Uterus (tissue), 4 donors: ENCODE data around the gene ARMH3. TPM values are rescaled to one million over a fixed set of nuclear protein-coding genes. Genes with fewer than 3 reads are reported as not detected.
A peak's percentile ranks its signal among the peaks of the same experiment; 100 is the strongest.

Experiments
- DNase-seq, 2 donors: peaks; one replicate each; pipeline ENCODE4 v3.0.0-alpha.2; 2019 to 2020
- H3K27ac ChIP-seq, 2 donors: fragments of 200-600 bp; sonication (generic); 1 replicate in 1 of 2; 2 replicates in 1 of 2; pipeline ENCODE4 v1.5.1; 2016 to 2018
- H3K27me3 ChIP-seq, 2 donors: fragments of 200-600 bp; sonication (generic); one replicate each; pipeline ENCODE4 v1.5.1; 2018 to 2019; ENCODE audit warnings: control low read depth in 1 of 2
- H3K36me3 ChIP-seq, 2 donors: fragments of 200-600 bp; sonication (generic); one replicate each; pipeline ENCODE4 v1.5.1; 2019; ENCODE audit warnings: control low read depth in 1 of 2
- H3K4me1 ChIP-seq, 2 donors: fragments of 200-600 bp; sonication (generic); one replicate each; pipeline ENCODE4 v1.5.1; 2018 to 2019; ENCODE audit warnings: control low read depth in 1 of 2
- H3K4me3 ChIP-seq, 2 donors: fragments of 200-600 bp; sonication (generic); 1 replicate in 1 of 2; 2 replicates in 1 of 2; pipeline ENCODE4 v1.5.1; 2018 to 2019; ENCODE audit warnings: mild to moderate bottlenecking in 1 of 2
- H3K9me3 ChIP-seq, 2 donors: fragments of 200-600 bp; sonication (generic); one replicate each; pipeline ENCODE4 v1.5.1; 2019; ENCODE audit warnings: control low read depth in 1 of 2
- CTCF ChIP-seq, 4 experiments: fragments of 200-600 bp in 2 of 4; fragments of 450-650 bp in 2 of 4; sonication (generic) in 2 of 4; IDR thresholded peaks; one replicate each; pipeline ENCODE4 v1.5.1; 2016 to 2019; ENCODE audit warnings: antibody characterized with exemption in 4 of 4, mild to moderate bottlenecking in 2 of 4, moderate library complexity in 1 of 4
- POLR2A ChIP-seq, 2 donors: fragments of 450-650 bp; IDR thresholded peaks; one replicate each; pipeline ENCODE4 v1.6.1; 2016; ENCODE audit warnings: antibody characterized with exemption in 2 of 2, mild to moderate bottlenecking in 1 of 2, moderate library complexity in 1 of 2
- intact Hi-C: fragments of 100-400 bp; cut with DNase I; formaldehyde crosslinking; loops from one replicate; pipeline ENCODE4 v1.15.1; 2023; ENCODE audit warnings: low total_unique reads
- total RNA-seq, 4 donors: library from RNA; depleted of rRNA in 3 of 4; stranded (reverse); fragments of >200 nt in 3 of 4; gene quantifications; one replicate each; pipeline versions ENCODE4 v1.1.0 to v1.2.4, GENCODE V29; 2014 to 2023
- donor health status: DM: yes; HTN: yes; CAD: no.

The ARMH3 gene
- total RNA-seq, 4 donors from 2014 or later: 10.6 to 29.8 (median 20.9) TPM

GRCh38 chr10:101894266-101894665 lies 161.7 kb downstream of the ARMH3 start:
- TF ChIP-seq CTCF (IDR thresholded peaks at IDR 0.05) (no peak), POLR2A (IDR thresholded peaks at IDR 0.05) (no peak)
- Histone ChIP-seq H3K9me3 (no peaks in the 10 kb centered on the region), H3K4me3 (no peak overlapping the region), H3K27me3 (no peaks in the 10 kb centered on the region), H3K36me3 (no peaks in the 10 kb centered on the region), H3K4me1 (no peaks in the 10 kb centered on the region), H3K27ac (no peak overlapping the region)
- DNase-seq: no peak
- intact Hi-C loops: no loop called here

GRCh38 chr10:101893510-101894120 lies 162.4 kb downstream of the ARMH3 start:
- DNase-seq: no peak
- intact Hi-C loops: no loop called here
- H3K9me3 ChIP-seq: no peaks in the 10 kb centered on the region
- H3K27me3 ChIP-seq: no peaks in the 10 kb centered on the region
- no peak overlapping the region for H3K4me3 ChIP-seq
- no peak overlapping the region for H3K27ac ChIP-seq
- TF ChIP-seq POLR2A (IDR thresholded peaks at IDR 0.05) (no peak), CTCF (IDR thresholded peaks at IDR 0.05) (no peak)
- H3K36me3 ChIP-seq: no peaks in the 10 kb centered on the region
- no peaks in the 10 kb centered on the region for H3K4me1 ChIP-seq

- no peaks in the 10 kb centered on the region for H3K27me3 ChIP-seq
- no peaks in the 10 kb centered on the region for H3K36me3 ChIP-seq
- no peak for DNase-seq
- H3K4me3 ChIP-seq: no peak overlapping the region
- H3K27ac ChIP-seq: no peak overlapping the region
- intact Hi-C loops: no loop called here
- H3K4me1 ChIP-seq: no peaks in the 10 kb centered on the region
- H3K9me3 ChIP-seq: no peaks in the 10 kb centered on the region
- TF ChIP-seq CTCF (IDR thresholded peaks at IDR 0.05) (no peak), POLR2A (IDR thresholded peaks at IDR 0.05) (no peak)
Measured at GRCh38 chr10:101892782-101893391, 163.1 kb downstream of the ARMH3 start.

GRCh38 chr10:101889256-101890210 lies 166.4 kb downstream of the ARMH3 start:
- Histone ChIP-seq H3K36me3 (no peaks in the 10 kb centered on the region), H3K27me3 (no peaks in the 10 kb centered on the region), H3K4me3 (no peak overlapping the region), H3K27ac (no peak overlapping the region), H3K9me3 (no peaks in the 10 kb centered on the region), H3K4me1 (no peaks in the 10 kb centered on the region)
- DNase-seq: peak; percentile 38
- TF ChIP-seq CTCF (IDR thresholded peaks at IDR 0.05): peak; percentile 20 to 53 (median 33)
- TF ChIP-seq POLR2A (IDR thresholded peaks at IDR 0.05): no peak
- intact Hi-C loops: no loop called here
